HG03457 (cell line): ENCODE results near the gene PES1.
"Not testable (repeated sequence)": the region's sequence is repeated elsewhere in the genome, so short reads cannot be mapped to it uniquely, and the experiment has no call there.

Experiments used
- ATAC-seq: cut with Tn5 transposase; IDR thresholded peaks from one replicate; pipeline ENCODE4 v1.9.1; 2021; ENCODE audit warnings: moderate number of reproducible peaks; ENCODE audit not compliant: unreplicated experiment

The PES1 gene

GRCh38 chr22:30609260-30610185 lies 17.8 kb upstream of the PES1 start:
- no peak for ATAC-seq

GRCh38 chr22:30607939-30608338 lies 16.2 kb upstream of the PES1 start:
- no peak for ATAC-seq

GRCh38 chr22:30607300-30607930 lies 15.7 kb upstream of the PES1 start:
- no peak for ATAC-seq

- ATAC-seq, result no peak
Measured at GRCh38 chr22:30606455-30607299, 15.0 kb upstream of the PES1 start, which contains the start of gene TCN2. TSS of gene TCN2 (plus strand) at chr22:30607174. CDS start at chr22:30607332, 158 bp downstream.

GRCh38 chr22:30605449-30606110 lies 13.9 kb upstream of the PES1 start:
- ATAC-seq, result no peak

GRCh38 chr22:30604723-30605122 lies 13.0 kb upstream of the PES1 start:
- no peak for ATAC-seq

GRCh38 chr22:30603801-30604200 lies 12.1 kb upstream of the PES1 start:
- no peak for ATAC-seq

GRCh38 chr22:30602049-30602448 lies 10.3 kb upstream of the PES1 start:
- ATAC-seq, result no peak

- no peak for ATAC-seq
Measured at GRCh38 chr22:30601464-30601863, 9.8 kb upstream of the PES1 start.

GRCh38 chr22:30600921-30601320 lies 9.2 kb upstream of the PES1 start:
- ATAC-seq, result no peak

GRCh38 chr22:30598986-30599385 lies 7.3 kb upstream of the PES1 start:
- no peak for ATAC-seq

- ATAC-seq, result no peak
Measured at GRCh38 chr22:30596886-30597285, 5.2 kb upstream of the PES1 start.

GRCh38 chr22:30596199-30596598 lies 4.5 kb upstream of the PES1 start:
- ATAC-seq, result no peak

- not testable (repeated sequence) for ATAC-seq
Measured at GRCh38 chr22:30592360-30592713, 627 bp upstream of the PES1 start.

- no peak for ATAC-seq
Measured at GRCh38 chr22:30591191-30591587, 521 bp downstream of the PES1 start.

GRCh38 chr22:30586414-30586813 lies 5.3 kb downstream of the PES1 start:
- ATAC-seq, result no peak

- no peak for ATAC-seq
Measured at GRCh38 chr22:30584441-30584840, 7.3 kb downstream of the PES1 start.

- ATAC-seq, result no peak
Measured at GRCh38 chr22:30582788-30583545, 8.7 kb downstream of the PES1 start.

- ATAC-seq, result no peak
Measured at GRCh38 chr22:30582051-30582450, 9.7 kb downstream of the PES1 start.

- no peak for ATAC-seq
Measured at GRCh38 chr22:30580896-30581295, 10.8 kb downstream of the PES1 start.
